Ovary (tissue), 3 donors: ENCODE results near the gene SHF.

ENCODE experiments used
- EP300 ChIP-seq: sonication (generic); formaldehyde crosslinking; IDR thresholded peaks from one replicate; pipeline ENCODE4 v1.6.1; 2017; ENCODE audit warnings: antibody characterized with exemption
- POLR2A ChIP-seq: fragments of 450-650 bp; IDR thresholded peaks from one replicate; pipeline ENCODE4 v1.6.1; 2017; ENCODE audit warnings: antibody characterized with exemption, mild to moderate bottlenecking, moderate library complexity
- TF ChIP-seq, protein P1 (sequence below), 3 donors: fragments of 450-650 bp in 2 of 3; fragments of 200-600 bp in 1 of 3; IDR thresholded peaks; one replicate each; pipeline versions ENCODE4 v1.5.1 to v1.8.0; 2016 to 2022; ENCODE audit warnings: antibody characterized with exemption in 3 of 3, mild to moderate bottlenecking in 1 of 3
- donor health status: DM: no; HTN: no; CAD: no.

DNA sequence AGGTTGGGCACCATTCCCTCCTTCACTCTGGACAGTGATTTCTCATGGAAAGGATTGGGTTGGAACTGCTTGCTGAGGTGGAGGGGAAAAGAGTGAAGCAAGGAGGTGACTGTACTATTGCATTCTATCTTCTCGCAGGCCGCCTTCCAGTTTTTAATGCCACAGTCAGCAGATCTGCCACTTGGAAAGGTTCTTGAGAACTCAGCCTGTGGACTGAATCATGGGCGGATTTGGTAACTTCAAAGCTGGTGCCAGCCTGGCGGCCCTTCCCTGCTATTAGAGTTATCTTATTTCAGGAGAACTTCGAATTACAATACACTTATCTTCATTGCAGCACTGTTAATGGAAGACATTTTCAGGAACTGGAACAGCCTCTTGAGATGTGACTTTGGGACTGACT lies 41.2 kb upstream of the SHF start:
- TF ChIP-seq, protein P1, sequence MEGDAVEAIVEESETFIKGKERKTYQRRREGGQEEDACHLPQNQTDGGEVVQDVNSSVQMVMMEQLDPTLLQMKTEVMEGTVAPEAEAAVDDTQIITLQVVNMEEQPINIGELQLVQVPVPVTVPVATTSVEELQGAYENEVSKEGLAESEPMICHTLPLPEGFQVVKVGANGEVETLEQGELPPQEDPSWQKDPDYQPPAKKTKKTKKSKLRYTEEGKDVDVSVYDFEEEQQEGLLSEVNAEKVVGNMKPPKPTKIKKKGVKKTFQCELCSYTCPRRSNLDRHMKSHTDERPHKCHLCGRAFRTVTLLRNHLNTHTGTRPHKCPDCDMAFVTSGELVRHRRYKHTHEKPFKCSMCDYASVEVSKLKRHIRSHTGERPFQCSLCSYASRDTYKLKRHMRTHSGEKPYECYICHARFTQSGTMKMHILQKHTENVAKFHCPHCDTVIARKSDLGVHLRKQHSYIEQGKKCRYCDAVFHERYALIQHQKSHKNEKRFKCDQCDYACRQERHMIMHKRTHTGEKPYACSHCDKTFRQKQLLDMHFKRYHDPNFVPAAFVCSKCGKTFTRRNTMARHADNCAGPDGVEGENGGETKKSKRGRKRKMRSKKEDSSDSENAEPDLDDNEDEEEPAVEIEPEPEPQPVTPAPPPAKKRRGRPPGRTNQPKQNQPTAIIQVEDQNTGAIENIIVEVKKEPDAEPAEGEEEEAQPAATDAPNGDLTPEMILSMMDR (IDR thresholded peaks at IDR 0.05): no peak
- TF ChIP-seq EP300: no peak
- no peak for TF ChIP-seq POLR2A
